OCI-LY3 (cell line): Measurements from ENCODE around the gene GSDME.
"Not testable (repeated sequence)": the region's sequence is repeated elsewhere in the genome, so short reads cannot be mapped to it uniquely, and the experiment has no call there.

ENCODE experiments used
- H2AFZ ChIP-seq: fragments of 200-600, 300-600 bp; shearing (Covaris generic); 2 replicates; pipeline ENCODE4 v1.6.0; 2014; ENCODE audit warnings: antibody characterized with exemption, low read depth, low read length
- H3K27ac ChIP-seq: fragments of 200-600, 300-600 bp; sonication (generic); 2 replicates; pipeline ENCODE4 v1.5.1; 2014; ENCODE audit warnings: mild to moderate bottlenecking, low read length, moderate library complexity, mixed read lengths
- H3K27me3 ChIP-seq: fragments of 200-600, 300-600 bp; sonication (generic); 2 replicates; pipeline ENCODE4 v1.6.1; 2014; ENCODE audit warnings: low read depth, low read length, mixed read lengths
- H3K36me3 ChIP-seq: fragments of 200-600, 300-600 bp; sonication (generic); replicated peaks from 2 replicates; pipeline ENCODE3; 2014; ENCODE audit warnings: low read depth, low read length, mixed read lengths
- H3K4me1 ChIP-seq: fragments of 300-600, 200-600 bp; sonication (generic); 2 replicates; pipeline ENCODE4 v1.6.1; 2014; ENCODE audit warnings: low read length, mixed read lengths
- H3K4me2 ChIP-seq: fragments of 200-600, 300-600 bp; sonication (generic); 2 replicates; pipeline ENCODE4 v1.6.1; 2014; ENCODE audit warnings: low read length, mixed read lengths
- H3K4me3 ChIP-seq: fragments of 300-600, 200-600 bp; sonication (generic); 2 replicates; pipeline ENCODE4 v1.5.1; 2014; ENCODE audit warnings: antibody characterized with exemption, mild to moderate bottlenecking, low read length, moderate library complexity
- H3K79me2 ChIP-seq: fragments of 300-600, 200-600 bp; shearing (Covaris generic); 2 replicates; pipeline ENCODE4 v1.6.1; 2014; ENCODE audit warnings: mild to moderate bottlenecking, low read length, mixed read lengths
- H3K9ac ChIP-seq: fragments of 300-600, 200-600 bp; shearing (Covaris generic); 2 replicates; pipeline ENCODE4 v1.6.0; 2014; ENCODE audit warnings: mild to moderate bottlenecking, low read length, moderate library complexity
- H3K9me3 ChIP-seq: fragments of 200-600, 300-600 bp; shearing (Covaris generic); 2 replicates; pipeline ENCODE4 v1.6.1; 2014; ENCODE audit warnings: low read length, mixed read lengths; ENCODE audit not compliant: insufficient read depth
- H4K20me1 ChIP-seq: fragments of 200-600, 300-600 bp; sonication (generic); 2 replicates; pipeline ENCODE4 v1.6.1; 2016; ENCODE audit warnings: low read length, mixed read lengths; ENCODE audit not compliant: insufficient read depth
- CTCF ChIP-seq: fragments of 200-600, 300-600 bp; sonication (generic); IDR thresholded peaks from 2 replicates; pipeline ENCODE4 v1.5.1; 2014; ENCODE audit warnings: antibody characterized with exemption, low read length, low read depth
- EZH2phosphoT487 ChIP-seq: fragments of 200-600 bp; shearing (Covaris generic); IDR thresholded peaks from 2 replicates; pipeline ENCODE4 v1.6.1; 2018; ENCODE audit warnings: antibody characterized with exemption, mixed run types, low read depth

Gene GSDME

GRCh38 chr7:24795407-24795767 lies 38.1 kb upstream of the GSDME start:
- Histone ChIP-seq H3K79me2 (no peaks in the 10 kb centered on the region), H2AFZ (no peak overlapping the region), H3K27me3 (no peaks in the 10 kb centered on the region), H3K4me3 (no peak overlapping the region), H3K36me3 (no peaks in the 10 kb centered on the region), H3K4me1 (no peaks in the 10 kb centered on the region), H3K9me3 (no peaks in the 10 kb centered on the region), H3K4me2 (no peak overlapping the region), H3K27ac (no peak overlapping the region), H3K9ac (no peak overlapping the region), H4K20me1 (no peaks in the 10 kb centered on the region)
- TF ChIP-seq EZH2phosphoT487 (no peak), CTCF (no peak)

- not testable (repeated sequence) for H2AFZ ChIP-seq, H3K79me2 ChIP-seq, H3K36me3 ChIP-seq, H3K9me3 ChIP-seq, H3K27me3 ChIP-seq, H4K20me1 ChIP-seq, H3K4me2 ChIP-seq, H3K4me3 ChIP-seq, H3K4me1 ChIP-seq, H3K27ac ChIP-seq, H3K9ac ChIP-seq
Observed at GRCh38 chr7:24794751-24795406, 37.6 kb upstream of the GSDME start.

GRCh38 chr7:24793982-24794648 lies 36.9 kb upstream of the GSDME start:
- H3K4me3 ChIP-seq = no peak overlapping the region
- no peak overlapping the region for H3K4me2 ChIP-seq

GRCh38 chr7:24788961-24789576 lies 31.8 kb upstream of the GSDME start:
- TF ChIP-seq EZH2phosphoT487 = no peak
- no peak for TF ChIP-seq CTCF
- H3K79me2 ChIP-seq = no peaks in the 10 kb centered on the region
- H2AFZ ChIP-seq = no peak overlapping the region
- H3K27me3 ChIP-seq = no peaks in the 10 kb centered on the region
- H3K4me2 ChIP-seq = no peak overlapping the region
- no peaks in the 10 kb centered on the region for H3K36me3 ChIP-seq
- H4K20me1 ChIP-seq = no peaks in the 10 kb centered on the region
- no peak overlapping the region for H3K9ac ChIP-seq
- no peak overlapping the region for H3K4me3 ChIP-seq
- H3K4me1 ChIP-seq = no peaks in the 10 kb centered on the region
- H3K27ac ChIP-seq = no peak overlapping the region
- H3K9me3 ChIP-seq = no peaks in the 10 kb centered on the region

More at GRCh38 chr7:24793982-24794648, 36.9 kb upstream of the GSDME start:
- Histone ChIP-seq H3K9me3 (no peaks in the 10 kb centered on the region), H3K79me2 (no peaks in the 10 kb centered on the region), H3K27me3 (no peaks in the 10 kb centered on the region), H3K36me3 (no peaks in the 10 kb centered on the region), H3K9ac (no peak overlapping the region), H3K4me1 (no peaks in the 10 kb centered on the region), H4K20me1 (no peaks in the 10 kb centered on the region), H3K27ac (no peak overlapping the region), H2AFZ (no peak overlapping the region)
- TF ChIP-seq EZH2phosphoT487 = no peak
- TF ChIP-seq CTCF = no peak
